HG02884 (cell line): ENCODE results near the gene USP12.
"Not testable (repeated sequence)": the region's sequence is repeated elsewhere in the genome, so short reads cannot be mapped to it uniquely, and the experiment has no call there.

Experiments used
- ATAC-seq: cut with Tn5 transposase; IDR thresholded peaks from one replicate; pipeline ENCODE4 v1.9.1; 2021; ENCODE audit warnings: mild to moderate bottlenecking, moderate library complexity; ENCODE audit not compliant: unreplicated experiment

The USP12 gene

DNA sequence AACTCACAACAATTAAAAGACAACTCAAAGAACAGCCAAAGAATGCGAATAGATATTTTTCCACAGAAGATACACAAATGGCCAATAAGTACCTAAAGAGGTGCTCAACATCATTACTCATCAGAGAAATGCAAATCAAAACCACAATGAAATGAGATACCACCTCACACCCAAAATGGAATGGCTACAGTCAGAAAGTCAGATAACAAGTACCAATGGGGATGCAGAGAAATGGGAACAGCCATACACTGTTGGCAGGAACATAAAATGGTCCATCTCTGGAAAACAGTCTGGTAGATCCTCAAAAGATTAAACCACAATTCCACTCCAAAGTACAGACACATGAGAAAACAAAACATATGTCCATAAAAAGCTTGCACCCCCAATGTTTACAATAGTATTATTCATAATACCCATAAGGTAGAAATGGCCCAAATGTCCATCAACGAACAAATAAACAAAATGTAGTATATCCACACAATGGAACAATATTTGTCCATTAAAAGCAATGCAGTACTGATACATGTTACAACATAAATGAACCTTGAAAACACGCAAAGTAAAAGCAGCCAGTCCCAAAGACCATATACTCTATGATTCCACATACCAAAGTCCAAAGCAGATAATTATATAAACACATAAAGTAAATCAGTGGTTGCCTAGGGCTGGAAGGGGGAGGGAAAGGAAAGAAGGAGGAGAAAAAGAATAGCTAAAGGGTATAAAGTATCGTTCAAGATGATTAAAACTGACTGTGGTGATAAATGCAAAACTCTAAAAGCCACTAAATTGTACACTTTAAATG lies 19.6 kb downstream of the USP12 start:
- no peak for ATAC-seq

DNA sequence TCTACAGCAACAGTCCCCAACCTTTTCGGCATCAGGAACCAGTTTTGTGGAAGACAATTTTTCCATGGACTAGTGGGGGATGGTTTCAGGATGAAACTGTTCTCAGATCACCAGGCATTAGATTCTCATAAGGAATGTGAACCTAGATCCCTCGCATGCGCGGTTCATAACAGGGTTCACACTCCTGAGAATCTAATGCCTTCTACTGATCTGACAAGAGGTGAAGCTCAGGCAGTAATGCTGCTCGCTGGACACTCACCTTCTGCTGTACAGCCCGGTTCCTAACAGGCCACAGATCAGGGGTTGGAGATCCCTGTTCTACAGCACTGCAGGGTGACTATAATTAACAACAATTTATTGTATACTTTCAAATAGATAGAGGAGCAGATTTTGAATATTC lies 21.9 kb downstream of the USP12 start:
- ATAC-seq, result no peak

DNA sequence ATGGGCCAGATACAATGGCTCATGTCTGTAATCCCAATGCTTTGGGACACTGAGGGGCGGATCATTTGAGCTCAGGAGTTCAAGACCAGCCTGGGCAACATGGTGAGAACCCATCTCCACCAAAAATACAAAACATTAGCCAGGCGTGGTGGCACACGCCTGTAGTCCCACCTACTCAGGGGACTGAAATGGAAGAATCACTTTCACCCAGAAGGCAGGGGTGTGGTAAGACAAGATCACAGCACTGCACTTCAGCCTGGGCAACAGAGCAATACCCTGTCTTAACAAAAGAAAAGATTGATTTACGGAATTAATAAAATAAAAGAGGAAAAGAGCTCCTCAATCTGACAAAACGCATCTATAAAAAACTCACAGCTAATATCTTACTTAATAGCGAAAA lies 22.7 kb downstream of the USP12 start:
- ATAC-seq, result no peak

GRCh38 chr13:27147530-27148170 lies 24.0 kb downstream of the USP12 start:
- ATAC-seq, result peak; percentile 60

GRCh38 chr13:27141746-27142145 lies 29.9 kb downstream of the USP12 start:
- no peak for ATAC-seq

GRCh38 chr13:27141159-27141558 lies 30.5 kb downstream of the USP12 start:
- ATAC-seq, result not testable (repeated sequence)

DNA sequence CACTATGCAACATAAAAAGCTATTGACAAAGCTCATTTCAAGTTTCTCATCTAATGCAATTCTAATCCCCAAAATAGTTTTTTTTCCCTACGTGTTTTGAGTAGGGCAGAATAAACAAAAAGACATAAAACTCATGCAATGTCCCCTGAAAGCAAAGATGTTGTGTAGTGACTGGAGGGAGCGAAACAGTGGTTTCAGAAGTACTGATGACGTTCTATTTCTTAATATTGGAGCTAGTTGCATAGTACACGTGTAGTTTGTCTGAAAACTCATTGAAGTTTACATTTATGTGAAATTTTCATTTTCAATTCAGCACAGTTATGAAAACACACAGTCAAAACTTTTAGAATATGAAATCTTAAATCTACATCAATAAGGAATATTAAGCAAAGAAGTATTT lies 31.6 kb downstream of the USP12 start:
- ATAC-seq, result no peak

- ATAC-seq, result no peak
These were observed 32.0 kb downstream of the USP12 start for GRCh38 chr13:27139565-27139964.

DNA sequence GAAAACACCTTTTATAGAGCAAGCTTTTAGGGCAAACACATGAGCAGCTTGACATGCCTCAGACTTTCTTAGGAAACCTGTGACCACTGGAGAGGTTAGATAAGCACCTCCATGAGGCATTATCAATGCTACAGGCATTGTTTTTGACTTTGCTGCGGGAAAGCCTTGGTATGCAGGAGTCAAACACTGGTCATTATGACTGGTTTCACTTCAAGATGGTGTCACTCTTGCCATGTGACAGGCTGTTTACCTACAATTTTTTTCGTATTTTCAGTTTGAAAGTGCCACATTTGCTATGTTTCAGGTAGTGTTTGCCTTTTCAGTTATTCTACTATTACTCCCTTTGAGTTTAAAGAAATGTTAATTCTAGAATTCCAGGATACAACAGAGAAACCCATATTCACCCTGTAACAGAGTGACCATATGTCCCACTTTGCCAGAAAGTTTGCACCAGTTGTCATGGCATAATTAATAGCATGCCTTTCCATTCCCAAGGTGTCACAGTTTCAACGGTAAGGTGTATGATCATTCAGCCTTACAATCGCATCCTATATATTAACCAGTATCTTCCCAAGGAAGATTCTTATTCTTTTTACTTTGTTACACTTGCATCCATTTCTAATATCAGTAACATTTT lies 33.0 kb downstream of the USP12 start:
- ATAC-seq, result no peak

GRCh38 chr13:27137759-27138158 lies 33.9 kb downstream of the USP12 start:
- no peak for ATAC-seq

DNA sequence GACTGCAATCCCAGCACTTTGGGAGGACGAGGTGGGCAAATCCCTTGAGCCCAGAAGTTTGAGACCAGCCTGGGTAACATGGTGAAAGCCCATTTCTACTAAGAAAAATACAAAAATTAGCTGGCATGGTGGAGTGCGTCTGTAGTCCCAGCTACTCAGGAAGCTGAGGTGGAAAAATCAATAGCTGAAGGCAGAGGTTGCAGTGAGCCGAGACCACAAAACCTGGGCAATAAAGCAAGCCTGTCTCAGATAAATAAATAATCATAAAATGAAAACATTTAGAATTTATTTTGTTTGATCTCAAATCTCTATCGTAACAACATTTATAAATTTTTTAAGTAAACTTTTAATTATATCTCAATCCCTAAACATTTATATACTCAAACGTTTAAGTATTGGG lies 36.6 kb downstream of the USP12 start:
- ATAC-seq, result no peak

- ATAC-seq, result no peak
These were observed 37.7 kb downstream of the USP12 start for GRCh38 chr13:27133889-27134288.

GRCh38 chr13:27132538-27132937 lies 39.1 kb downstream of the USP12 start:
- no peak for ATAC-seq

DNA sequence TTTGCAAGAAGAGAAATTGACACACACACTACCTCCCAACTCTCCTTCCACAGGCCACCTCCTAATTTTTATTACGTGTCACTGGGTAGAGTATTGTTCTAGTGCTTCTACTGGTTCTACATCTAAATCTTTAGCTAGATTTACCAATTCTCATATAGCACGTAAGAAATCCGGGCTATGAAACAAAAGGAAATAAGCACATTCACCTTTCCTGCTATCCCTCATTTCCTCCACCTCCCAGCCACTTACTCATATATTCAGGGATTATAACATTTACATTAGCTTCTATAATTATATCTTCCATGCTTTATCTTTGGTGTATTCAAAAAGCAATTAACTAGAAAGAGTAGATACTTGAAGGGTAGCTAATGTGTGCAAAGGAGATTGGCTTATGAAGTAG lies 39.7 kb downstream of the USP12 start:
- no peak for ATAC-seq

- ATAC-seq, result peak; percentile 78
These were observed 40.5 kb downstream of the USP12 start for GRCh38 chr13:27130979-27131623.

DNA sequence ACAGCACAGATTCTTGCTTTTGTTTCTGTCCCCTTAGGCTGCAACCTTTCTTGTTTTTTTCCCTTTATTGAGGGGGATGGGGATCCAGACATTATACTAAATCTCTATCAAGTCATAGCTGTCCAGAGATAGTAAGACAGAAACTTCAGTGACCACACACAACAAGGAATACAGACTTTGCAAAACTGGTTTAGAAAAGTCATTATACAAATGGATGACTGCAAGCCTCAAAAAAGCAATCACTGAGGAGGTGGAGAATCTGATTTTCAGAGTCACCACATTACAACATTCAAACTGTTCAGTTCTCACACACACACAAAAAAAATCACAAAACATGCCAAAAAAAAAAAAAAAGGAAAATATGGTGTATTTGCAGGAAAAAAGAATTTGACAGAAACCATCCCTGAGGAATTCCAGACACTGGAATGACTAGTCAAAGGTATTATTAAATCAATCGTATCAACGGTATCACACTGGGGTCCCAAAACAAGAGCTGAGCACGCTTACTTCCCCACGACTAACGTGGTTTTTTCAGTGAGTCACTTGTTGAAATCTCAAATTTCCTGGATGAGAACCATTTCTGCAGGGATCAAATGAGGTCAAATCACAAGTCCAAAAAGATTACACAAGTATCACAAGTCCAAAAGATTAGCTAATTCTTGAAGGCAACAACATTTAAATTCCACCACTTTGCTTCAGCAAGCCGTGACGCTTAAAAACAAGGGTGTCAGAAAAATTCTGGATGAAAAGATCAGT lies 41.2 kb downstream of the USP12 start:
- ATAC-seq, result no peak

DNA sequence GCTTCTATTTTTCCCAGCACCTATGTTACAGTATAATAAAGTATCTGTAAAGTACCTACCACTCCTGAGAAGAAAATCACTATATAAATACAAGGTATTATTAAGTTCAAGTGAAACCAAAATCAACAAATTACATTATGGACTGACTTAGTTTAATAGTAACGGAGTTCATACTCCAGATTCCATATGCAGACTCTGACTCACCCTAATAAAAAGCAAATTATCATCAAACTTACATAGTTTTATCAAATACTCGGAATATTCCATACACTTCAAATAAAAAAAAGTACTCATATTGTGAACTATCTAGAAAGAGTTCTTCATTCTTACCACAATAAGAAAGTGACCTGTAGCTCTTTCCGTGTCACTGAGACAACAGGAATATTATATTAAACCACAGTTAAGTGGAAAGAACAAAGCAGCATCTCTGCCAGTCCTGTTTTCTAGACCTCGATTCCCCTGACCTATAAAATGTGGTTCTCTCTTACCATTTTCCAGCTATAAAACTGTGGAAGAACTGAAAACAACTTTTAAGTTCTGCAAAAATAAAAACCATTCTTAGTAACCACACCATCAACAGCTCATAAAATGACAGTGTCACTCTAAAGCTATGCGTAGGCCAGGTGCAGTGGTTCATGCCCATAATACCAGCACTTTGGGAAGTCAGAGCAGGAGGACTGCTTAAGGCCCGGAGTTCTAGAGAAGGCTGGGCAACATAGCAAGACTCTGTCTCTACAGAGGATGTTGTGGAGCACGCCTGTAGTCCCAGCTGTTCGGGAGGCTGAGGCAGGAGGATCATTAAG lies 42.6 kb downstream of the USP12 start:
- no peak for ATAC-seq

GRCh38 chr13:27126859-27127258 lies 44.8 kb downstream of the USP12 start:
- no peak for ATAC-seq

DNA sequence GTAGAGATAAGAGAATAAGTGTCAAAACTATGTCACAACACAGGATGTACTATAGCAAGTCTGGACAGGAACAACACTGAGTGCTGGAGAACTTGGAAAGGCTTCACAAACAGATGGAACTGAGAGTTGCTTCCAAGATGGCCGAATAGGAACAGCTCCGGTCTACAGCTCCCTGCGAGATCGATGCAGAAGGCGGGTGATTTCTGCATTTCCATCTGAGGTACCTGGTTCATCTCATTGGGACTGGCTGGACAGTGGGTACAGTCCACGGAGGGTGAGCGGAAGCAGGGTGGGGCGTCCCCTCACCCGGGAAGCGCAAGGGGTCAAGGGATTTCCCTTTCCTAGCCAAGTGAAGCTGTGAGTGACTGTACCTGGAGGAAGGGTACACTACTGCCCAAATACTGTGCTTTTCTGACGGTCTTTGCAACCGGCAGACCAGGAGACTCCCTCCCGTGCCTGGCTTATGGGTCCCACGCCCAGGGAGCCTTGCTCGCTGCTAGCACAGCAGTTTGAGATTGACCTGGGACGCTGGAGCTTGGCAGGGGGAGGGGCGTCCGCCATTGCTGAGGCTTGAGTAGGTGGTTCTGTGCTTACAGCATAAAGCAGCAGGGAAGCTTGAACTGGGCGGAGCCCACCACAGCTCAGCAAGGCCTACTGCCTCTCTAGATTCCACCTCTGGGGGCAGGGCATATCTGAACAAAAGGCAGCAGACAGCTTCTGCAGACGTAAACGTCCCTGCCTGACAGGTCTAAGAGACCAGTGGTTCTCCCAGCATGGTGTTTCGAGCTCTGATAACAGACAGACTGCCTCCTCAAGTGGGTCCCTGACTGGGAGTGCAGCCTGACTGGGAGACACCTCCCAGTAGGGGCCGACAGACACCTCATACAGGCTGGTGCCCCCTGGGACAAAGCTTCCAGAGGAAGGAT lies 46.0 kb downstream of the USP12 start:
- no peak for ATAC-seq
